Liver (tissue), 9 donors: Measurements from ENCODE around the gene NPR2. TPM values are rescaled to one million over a fixed set of nuclear protein-coding genes. Genes with fewer than 3 reads are reported as not detected.

ENCODE experiments used
- DNase-seq: peaks from one replicate; pipeline ENCODE4 v3.0.0-alpha.2; 2017; ENCODE audit warnings: low spot score
- H3K27ac ChIP-seq, 2 donors: one replicate each; pipeline ENCODE4 v1.7.0; 2013; ENCODE audit warnings: inconsistent platforms in 2 of 2, low read length in 2 of 2, control low read depth in 1 of 2, low read depth in 1 of 2, mild to moderate bottlenecking in 1 of 2
- H3K27me3 ChIP-seq, 4 donors: one replicate each; pipeline versions ENCODE4 v1.6.1 to v1.7.0; 2013; ENCODE audit warnings: low read length in 3 of 4, inconsistent platforms in 1 of 4, mild to moderate bottlenecking in 1 of 4, moderate library complexity in 1 of 4; ENCODE audit not compliant: control insufficient read depth in 4 of 4, insufficient read depth in 4 of 4
- H3K36me3 ChIP-seq, 4 donors: one replicate each; pipeline versions ENCODE4 v1.6.1 to v1.7.0; 2013; ENCODE audit warnings: low read length in 3 of 4, mild to moderate bottlenecking in 3 of 4, low read depth in 1 of 4, moderate library complexity in 1 of 4; ENCODE audit not compliant: control insufficient read depth in 4 of 4, insufficient read depth in 3 of 4
- H3K4me1 ChIP-seq, 4 donors: one replicate each; pipeline versions ENCODE4 v1.6.1 to v1.7.0; 2013; ENCODE audit warnings: low read length in 3 of 4, mild to moderate bottlenecking in 3 of 4, moderate library complexity in 1 of 4; ENCODE audit not compliant: control insufficient read depth in 4 of 4, insufficient read depth in 4 of 4
- H3K4me3 ChIP-seq, 3 donors: one replicate each; pipeline versions ENCODE4 v1.6.1 to v1.7.0; 2013; ENCODE audit warnings: low read length in 3 of 3, control low read depth in 1 of 3, low read depth in 1 of 3, mild to moderate bottlenecking in 1 of 3
- H3K9ac ChIP-seq, 2 donors: one replicate each; pipeline ENCODE4 v1.7.0; 2013; ENCODE audit warnings: low read length in 2 of 2, mild to moderate bottlenecking in 2 of 2, moderate library complexity in 2 of 2, control low read depth in 1 of 2, low read depth in 1 of 2
- H3K9me3 ChIP-seq, 4 donors: one replicate each; pipeline versions ENCODE4 v1.6.1 to v1.7.0; 2013; ENCODE audit warnings: low read length in 3 of 4; ENCODE audit not compliant: control insufficient read depth in 4 of 4
- ATF3 ChIP-seq: IDR thresholded peaks from 2 replicates; pipeline ENCODE4 v1.6.1; 2016; ENCODE audit warnings: antibody characterized with exemption
- CTCF ChIP-seq: fragments of 150-350 bp; IDR thresholded peaks from 2 replicates; pipeline ENCODE4 v1.5.1; 2017; ENCODE audit warnings: improper control_type of control experiment, low read depth, low read length; ENCODE audit not compliant: missing input control
- EGR1 ChIP-seq, 2 donors: IDR thresholded peaks; 2 replicates each; pipeline ENCODE4 v1.6.1; 2016 to 2018; ENCODE audit warnings: antibody characterized with exemption in 2 of 2, low read depth in 2 of 2
- FOXA1 ChIP-seq: IDR thresholded peaks from 2 replicates; pipeline ENCODE4 v1.6.1; 2016; ENCODE audit warnings: antibody characterized with exemption
- FOXA2 ChIP-seq: IDR thresholded peaks from 2 replicates; pipeline ENCODE4 v1.6.1; 2016; ENCODE audit warnings: antibody characterized with exemption
- GABPA ChIP-seq, 2 donors: IDR thresholded peaks in 1 of 2; conservative IDR thresholded peaks in 1 of 2; 2 replicates each; pipeline ENCODE4 v1.6.1; 2016; ENCODE audit warnings: antibody characterized with exemption in 2 of 2, mild to moderate bottlenecking in 1 of 2, moderate library complexity in 1 of 2
- HNF4A ChIP-seq, 2 donors: conservative IDR thresholded peaks; 2 replicates each; pipeline ENCODE4 v1.6.1; 2016; ENCODE audit warnings: antibody characterized with exemption in 2 of 2, mild to moderate bottlenecking in 2 of 2
- HNF4G ChIP-seq: IDR thresholded peaks from 2 replicates; pipeline ENCODE4 v1.6.1; 2016; ENCODE audit warnings: antibody characterized with exemption
- JUND ChIP-seq, 2 donors: IDR thresholded peaks; 2 replicates each; pipeline ENCODE4 v1.6.1; 2016; ENCODE audit warnings: antibody characterized with exemption in 2 of 2
- MAX ChIP-seq: IDR thresholded peaks from 2 replicates; pipeline ENCODE4 v1.6.1; 2016; ENCODE audit warnings: antibody characterized with exemption
- NR2F2 ChIP-seq: IDR thresholded peaks from 2 replicates; pipeline ENCODE4 v1.6.1; 2016; ENCODE audit warnings: antibody characterized with exemption
- RAD21 ChIP-seq, 2 donors: IDR thresholded peaks; 2 replicates each; pipeline ENCODE4 v1.6.1; 2016; ENCODE audit warnings: antibody characterized with exemption in 2 of 2, mild to moderate bottlenecking in 2 of 2
- REST ChIP-seq: IDR thresholded peaks from 2 replicates; pipeline ENCODE4 v1.6.1; 2016; ENCODE audit warnings: antibody characterized with exemption, mild to moderate bottlenecking
- RXRA ChIP-seq, 2 donors: IDR thresholded peaks; 2 replicates each; pipeline ENCODE4 v1.6.1; 2017 to 2018; ENCODE audit warnings: antibody characterized with exemption in 2 of 2, mild to moderate bottlenecking in 1 of 2
- SP1 ChIP-seq: IDR thresholded peaks from 2 replicates; pipeline ENCODE4 v1.6.1; 2018; ENCODE audit warnings: antibody characterized with exemption, mild to moderate bottlenecking
- TAF1 ChIP-seq: conservative IDR thresholded peaks from 2 replicates; pipeline ENCODE4 v1.6.1; 2016; ENCODE audit warnings: antibody characterized with exemption, mild to moderate bottlenecking
- YY1 ChIP-seq: IDR thresholded peaks from 2 replicates; pipeline ENCODE4 v1.6.1; 2016; ENCODE audit warnings: antibody characterized with exemption, mild to moderate bottlenecking
- ZBTB33 ChIP-seq: IDR thresholded peaks from 2 replicates; pipeline ENCODE4 v1.6.1; 2016; ENCODE audit warnings: antibody characterized with exemption
- WGBS: extraction: QIAGEN DNeasy Blood & Tissue Kit; methylation state at CpG from one replicate; pipeline ENCODE4 v1.1.7; 2013; 5-methylcytosine and 5-hydroxymethylcytosine counted together
- polyA plus RNA-seq, 2 donors: library from polyadenylated mRNA; stranded (reverse) in 1 of 2; unstranded in 1 of 2; fragments of 200-250 nt in 1 of 2; fragments of >200 nt in 1 of 2; fragmentation: Nextera tagmentation in 1 of 2; extraction: Ambion mirVana in 1 of 2; gene quantifications; one replicate each; pipeline versions ENCODE4 v1.2.1 to v1.2.3, GENCODE V29; 2013 to 2015
- total RNA-seq, 2 donors: library from RNA; depleted of rRNA; stranded (reverse); fragments of >200 nt; gene quantifications; one replicate each; pipeline ENCODE4 v1.2.3, GENCODE V29; 2014
- donor health status: healthy.
- donor health status: healthy.
- donor health status: healthy.
- donor health status: healthy.
- donor health status: healthy.

The NPR2 gene
- total and polyA plus RNA-seq, 4 donors: 8.6 to 17.1 (median 11.2) TPM

GRCh38 chr9:35813434-35814105 is 22.2 kb downstream of the NPR2 start:
- H3K4me3 ChIP-seq: peak overlapping the region; percentile 2 to 82 (median 30)
- H3K27ac ChIP-seq: peak overlapping the region; percentile 95 to 100
- no peak for TF ChIP-seq NR2F2
- no peak for TF ChIP-seq HNF4A (conservative IDR thresholded peaks at IDR 0.05)
- TF ChIP-seq MAX: no peak
- TF ChIP-seq REST: no peak
- TF ChIP-seq RAD21 (IDR thresholded peaks at IDR 0.05): peak in 1 of 2 donors; percentile 33
- TF ChIP-seq CTCF: peak; percentile 25
- H3K36me3 ChIP-seq: peaks cover 0 to 2% (median under 1%) of the 10 kb centered on the region in 4 donors
- peak overlapping the region in 1 of 2 donors; percentile 87 for H3K9ac ChIP-seq
- 59% methylated on average over 10 of the region's 10 CpGs for WGBS
- H3K27me3 ChIP-seq: no peaks in the 10 kb centered on the region
- DNase-seq: no peak
- no peaks in the 10 kb centered on the region for H3K9me3 ChIP-seq
- H3K4me1 ChIP-seq: peaks cover 16 to 39% (median 35%) of the 10 kb centered on the region in 4 donors

- peak overlapping the region; percentile 95 to 100 for H3K27ac ChIP-seq
- peaks cover 16 to 42% (median 35%) of the 10 kb centered on the region in 4 donors for H3K4me1 ChIP-seq
- H3K27me3 ChIP-seq: no peaks in the 10 kb centered on the region
- H3K4me3 ChIP-seq: peak overlapping the region; percentile 67 to 82 (median 79)
- WGBS: 2% methylated on average over 29 of the region's 29 CpGs
- H3K9me3 ChIP-seq: no peaks in the 10 kb centered on the region
- H3K36me3 ChIP-seq: peaks cover 0 to 2% (median 0%) of the 10 kb centered on the region in 4 donors
- DNase-seq: peak; percentile 72
- H3K9ac ChIP-seq: peak overlapping the region; percentile 87 to 91
- TF ChIP-seq NR2F2 (peak; percentile 95), MAX (peak; percentile 88), YY1 (peak; percentile 80), HNF4G (peak; percentile 63), ZBTB33 (peak; percentile 77), RXRA (IDR thresholded peaks at IDR 0.05) (peak; percentile 99 to 100), TAF1 (peak; percentile 59), ATF3 (peak; percentile 94), JUND (IDR thresholded peaks at IDR 0.05) (peak; percentile 76 to 92), FOXA2 (peak; percentile 49), RAD21 (IDR thresholded peaks at IDR 0.05) (peak; percentile 13 to 23), SP1 (peak; percentile 98), FOXA1 (no peak), GABPA (IDR thresholded peaks at IDR 0.05 in 1 of 2, conservative IDR thresholded peaks at IDR 0.05 in 1 of 2) (peak in 1 of 2 donors; percentile 72), EGR1 (IDR thresholded peaks at IDR 0.05; ENCODE audit: low read depth in 2 of 2) (no peak), CTCF (no peak), HNF4A (conservative IDR thresholded peaks at IDR 0.05) (peak; percentile 88 to 95)
These were observed 22.9 kb downstream of the NPR2 start for GRCh38 chr9:35814106-35814840.
